Chondrocyte (in vitro differentiated cells): Measurements from ENCODE around the gene YAP1. TPM values are rescaled to one million over a fixed set of nuclear protein-coding genes. Genes with fewer than 3 reads are reported as not detected.
"Not testable (repeated sequence)": the region's sequence is repeated elsewhere in the genome, so short reads cannot be mapped to it uniquely, and the experiment has no call there.

Experiments
- DNase-seq: peaks from one replicate; pipeline ENCODE4 v3.0.0; 2021; ENCODE audit warnings: mixed read lengths, low spot score
- H3K27ac Mint-ChIP-seq: one replicate; pipeline ENCODE4 v1.8.0; 2021; ENCODE audit warnings: mild to moderate bottlenecking, moderate library complexity, mixed read lengths; ENCODE audit not compliant: unreplicated experiment
- H3K27me3 Mint-ChIP-seq: 2 replicates; pipeline ENCODE4 v1.8.0; 2021; ENCODE audit warnings: low read depth, mixed read lengths
- H3K36me3 Mint-ChIP-seq: 2 replicates; pipeline ENCODE4 v1.8.0; 2021; ENCODE audit warnings: low read depth, mixed read lengths
- H3K4me1 Mint-ChIP-seq: 2 replicates; pipeline ENCODE4 v1.8.0; 2021; ENCODE audit warnings: low read depth, mild to moderate bottlenecking, mixed read lengths
- H3K4me3 Mint-ChIP-seq: one replicate; pipeline ENCODE4 v1.8.0; 2021; ENCODE audit warnings: mild to moderate bottlenecking, moderate library complexity, mixed read lengths; ENCODE audit not compliant: unreplicated experiment
- H3K9me3 Mint-ChIP-seq: 2 replicates; pipeline ENCODE4 v1.8.0; 2021; ENCODE audit warnings: low read depth, mixed read lengths
- total RNA-seq: library from RNA; stranded (reverse); gene quantifications from 3 replicates; pipeline ENCODE4 v1.2.1, GENCODE V29; 2021
- TF ChIP-seq, protein P1 (sequence below): fragments of 200-600 bp; sonication (generic); IDR thresholded peaks from 2 replicates; pipeline ENCODE4 v1.5.0; 2021; ENCODE audit warnings: antibody characterized with exemption, mild to moderate bottlenecking, moderate library complexity

The YAP1 gene
- total RNA-seq, 1 donor from 2014 or later = 114 TPM

DNA sequence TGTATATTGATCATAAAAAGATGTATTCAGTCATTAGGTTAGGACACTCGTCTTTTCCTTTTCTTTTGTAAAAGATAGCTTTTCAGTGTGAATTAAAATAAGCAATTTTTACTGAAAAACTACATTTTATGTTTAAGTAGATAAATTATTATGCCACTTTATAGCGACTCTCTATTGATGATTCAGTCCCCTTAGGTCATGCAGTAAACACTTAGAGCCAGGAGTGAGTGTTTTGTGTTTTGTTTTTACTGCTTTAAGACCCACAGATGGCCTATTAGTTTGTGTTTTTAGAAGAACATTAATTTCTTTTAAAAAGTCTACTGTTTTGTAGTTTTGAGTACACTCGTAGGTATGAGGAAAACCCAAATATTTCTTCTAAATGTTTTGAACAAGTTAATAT is 86.6 kb downstream of the YAP1 start:
- TF ChIP-seq, protein P1, sequence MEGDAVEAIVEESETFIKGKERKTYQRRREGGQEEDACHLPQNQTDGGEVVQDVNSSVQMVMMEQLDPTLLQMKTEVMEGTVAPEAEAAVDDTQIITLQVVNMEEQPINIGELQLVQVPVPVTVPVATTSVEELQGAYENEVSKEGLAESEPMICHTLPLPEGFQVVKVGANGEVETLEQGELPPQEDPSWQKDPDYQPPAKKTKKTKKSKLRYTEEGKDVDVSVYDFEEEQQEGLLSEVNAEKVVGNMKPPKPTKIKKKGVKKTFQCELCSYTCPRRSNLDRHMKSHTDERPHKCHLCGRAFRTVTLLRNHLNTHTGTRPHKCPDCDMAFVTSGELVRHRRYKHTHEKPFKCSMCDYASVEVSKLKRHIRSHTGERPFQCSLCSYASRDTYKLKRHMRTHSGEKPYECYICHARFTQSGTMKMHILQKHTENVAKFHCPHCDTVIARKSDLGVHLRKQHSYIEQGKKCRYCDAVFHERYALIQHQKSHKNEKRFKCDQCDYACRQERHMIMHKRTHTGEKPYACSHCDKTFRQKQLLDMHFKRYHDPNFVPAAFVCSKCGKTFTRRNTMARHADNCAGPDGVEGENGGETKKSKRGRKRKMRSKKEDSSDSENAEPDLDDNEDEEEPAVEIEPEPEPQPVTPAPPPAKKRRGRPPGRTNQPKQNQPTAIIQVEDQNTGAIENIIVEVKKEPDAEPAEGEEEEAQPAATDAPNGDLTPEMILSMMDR = no peak
- Mint-ChIP-seq H3K36me3 (peaks cover 14% of the 10 kb centered on the region), H3K4me3 (no peak overlapping the region), H3K27ac (peak overlapping the region; percentile 49), H3K4me1 (peaks cover 17% of the 10 kb centered on the region), H3K27me3 (no peaks in the 10 kb centered on the region), H3K9me3 (no peaks in the 10 kb centered on the region)
- DNase-seq = no peak

DNA sequence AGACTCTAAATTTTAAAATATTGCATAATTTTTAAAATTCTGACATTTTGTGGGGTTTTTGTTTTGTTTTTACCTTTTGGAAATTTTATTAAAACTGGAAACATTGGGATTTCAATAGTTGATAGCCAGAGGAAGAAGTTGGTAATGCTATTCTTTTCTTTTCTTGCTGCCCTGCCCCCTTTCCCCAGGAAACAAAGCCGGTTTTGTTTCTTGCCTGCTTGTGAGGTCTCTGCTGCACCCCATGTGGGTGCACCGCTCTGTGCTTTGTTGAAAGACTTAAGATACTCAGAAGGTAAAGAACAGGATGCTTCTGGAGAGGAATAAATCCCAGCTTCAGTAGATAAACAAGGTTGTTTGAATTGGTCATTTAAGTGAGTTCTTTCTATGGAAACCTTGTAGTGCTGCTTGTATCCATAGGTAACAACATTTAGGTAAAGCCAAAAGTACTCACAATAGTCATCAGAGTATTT is 87.5 kb downstream of the YAP1 start:
- Mint-ChIP-seq H3K36me3 (peaks cover 15% of the 10 kb centered on the region), H3K27ac (peak overlapping the region; percentile 45), H3K4me1 (peaks cover 17% of the 10 kb centered on the region), H3K9me3 (no peaks in the 10 kb centered on the region), H3K4me3 (no peak overlapping the region), H3K27me3 (no peaks in the 10 kb centered on the region)
- DNase-seq = no peak
- TF ChIP-seq, protein P1 = no peak

DNA sequence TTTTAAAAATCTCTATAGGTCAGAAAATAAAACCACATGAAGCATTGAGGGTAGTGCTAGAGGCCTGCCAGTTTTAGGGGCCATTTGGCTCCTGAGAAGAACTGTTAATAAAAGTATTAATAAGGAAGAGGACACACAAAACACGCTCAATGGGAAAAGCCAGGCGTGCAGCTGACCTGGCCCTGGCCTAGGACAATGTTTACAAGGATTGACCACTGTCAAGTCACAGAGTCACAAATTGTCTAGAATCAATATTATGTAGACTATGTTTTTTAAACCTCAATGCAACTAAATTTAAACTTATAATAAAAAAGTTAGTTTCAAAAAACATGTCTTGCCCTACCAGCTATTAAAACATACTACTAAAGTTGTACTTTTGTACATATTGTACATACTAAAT is 89.4 kb downstream of the YAP1 start:
- Mint-ChIP-seq H3K9me3 (no peaks in the 10 kb centered on the region), H3K27me3 (no peaks in the 10 kb centered on the region), H3K36me3 (peaks cover 15% of the 10 kb centered on the region), H3K27ac (no peak overlapping the region), H3K4me1 (peaks cover 17% of the 10 kb centered on the region), H3K4me3 (no peak overlapping the region)
- no peak for DNase-seq
- TF ChIP-seq, protein P1 = no peak

DNA sequence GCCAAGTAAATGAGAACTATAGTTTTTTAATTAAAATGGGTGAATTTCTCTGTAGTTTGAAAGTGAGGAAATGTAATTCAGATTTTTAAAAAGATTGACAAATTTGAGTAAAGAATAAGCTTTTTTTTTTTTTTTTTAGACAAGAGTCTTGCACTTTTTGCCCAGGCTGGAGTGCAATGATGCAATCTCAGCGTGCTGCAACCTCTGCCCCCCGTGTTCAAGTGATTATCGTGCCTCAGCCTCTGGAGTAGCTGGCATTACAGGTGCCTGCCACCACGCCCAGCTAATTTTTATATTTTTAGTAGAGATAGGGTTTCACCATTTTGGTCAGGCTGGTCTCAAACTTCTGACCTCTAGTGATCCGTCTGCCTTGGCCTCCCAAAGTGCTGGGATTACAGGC is 90.1 kb downstream of the YAP1 start:
- not testable (repeated sequence) for H3K4me3 Mint-ChIP-seq, H3K27me3 Mint-ChIP-seq, H3K27ac Mint-ChIP-seq, DNase-seq, H3K9me3 Mint-ChIP-seq
- Mint-ChIP-seq H3K36me3 (peaks cover 12% of the 10 kb centered on the region), H3K4me1 (peaks cover 13% of the 10 kb centered on the region)

DNA sequence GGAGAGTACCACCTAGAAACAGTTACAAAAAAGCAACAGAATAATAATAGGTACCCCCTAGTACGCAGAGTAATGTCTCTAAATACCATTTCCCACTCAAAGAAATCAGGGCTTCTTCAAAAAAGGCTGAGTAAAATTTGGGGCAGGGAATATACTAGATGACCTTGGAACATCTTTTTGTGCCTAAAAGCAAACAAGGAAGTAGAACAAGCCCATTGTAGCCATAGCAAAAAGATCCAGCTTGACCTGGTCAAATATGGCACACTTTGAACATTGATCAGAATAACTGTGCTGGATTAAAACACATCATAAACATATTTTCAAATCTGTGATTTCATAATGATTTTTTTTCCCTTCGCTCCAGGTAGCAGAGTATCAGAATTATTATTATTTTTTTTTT is 91.5 kb downstream of the YAP1 start:
- H3K27me3 Mint-ChIP-seq = no peaks in the 10 kb centered on the region
- DNase-seq = no peak
- H3K4me1 Mint-ChIP-seq = peaks cover 7% of the 10 kb centered on the region
- H3K27ac Mint-ChIP-seq = no peak overlapping the region
- no peaks in the 10 kb centered on the region for H3K9me3 Mint-ChIP-seq
- TF ChIP-seq, protein P1 = no peak
- H3K36me3 Mint-ChIP-seq = peaks cover 10% of the 10 kb centered on the region
- H3K4me3 Mint-ChIP-seq = no peak overlapping the region

DNA sequence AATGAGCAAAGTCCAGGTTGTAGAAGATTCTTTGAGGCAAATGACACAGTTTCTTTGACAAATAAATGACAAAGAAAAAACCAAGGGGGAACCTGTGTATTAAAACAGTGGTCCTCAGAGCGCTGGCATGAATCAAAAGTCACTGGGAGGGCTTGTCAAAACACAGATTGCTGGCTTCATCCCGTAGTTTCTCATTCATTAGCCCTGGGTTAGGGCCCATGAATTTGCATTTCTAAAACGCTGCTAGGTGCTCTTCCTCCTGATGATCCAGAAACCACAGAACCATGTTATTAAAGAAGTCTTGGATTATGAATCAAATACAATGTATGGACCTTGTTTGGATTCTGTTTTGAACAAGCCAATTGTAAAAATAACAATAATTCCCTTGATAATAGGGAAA is 92.7 kb downstream of the YAP1 start:
- Mint-ChIP-seq H3K4me1 (no peaks in the 10 kb centered on the region), H3K4me3 (no peak overlapping the region), H3K27ac (no peak overlapping the region), H3K36me3 (peaks cover 15% of the 10 kb centered on the region), H3K9me3 (no peaks in the 10 kb centered on the region), H3K27me3 (no peaks in the 10 kb centered on the region)
- TF ChIP-seq, protein P1 = no peak
- DNase-seq = no peak
